ENCODE results near the gene NPPB.
"Not testable (repeated sequence)": the region's sequence is repeated elsewhere in the genome, so short reads cannot be mapped to it uniquely, and the experiment has no call there.

Gene NPPB

DNA sequence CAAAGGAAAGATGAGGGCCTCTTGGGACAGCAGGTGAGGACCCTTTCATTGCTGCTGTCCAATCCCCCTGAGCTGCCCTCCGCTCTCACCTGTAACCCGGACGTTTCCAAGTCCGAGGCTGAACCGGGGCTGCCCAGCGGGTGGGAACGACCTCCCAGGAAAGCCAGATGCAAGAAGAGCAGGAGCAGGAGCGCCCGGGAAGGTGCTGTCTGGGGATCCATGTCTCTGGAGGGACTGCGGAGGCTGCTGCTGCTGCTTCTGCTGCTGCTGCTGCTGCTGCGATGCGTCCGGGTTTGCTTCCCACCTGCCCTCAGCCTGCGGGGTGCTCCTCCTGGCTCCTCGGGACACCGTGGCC is at the start of gene NPPB:
TSS of gene NPPB (minus strand) at position 333 of the 355 bp plus-strand sequence. CDS start at position 221, 112 bp downstream.
- no peak for DNase-seq (ENCODE audit: low spot score)

DNA sequence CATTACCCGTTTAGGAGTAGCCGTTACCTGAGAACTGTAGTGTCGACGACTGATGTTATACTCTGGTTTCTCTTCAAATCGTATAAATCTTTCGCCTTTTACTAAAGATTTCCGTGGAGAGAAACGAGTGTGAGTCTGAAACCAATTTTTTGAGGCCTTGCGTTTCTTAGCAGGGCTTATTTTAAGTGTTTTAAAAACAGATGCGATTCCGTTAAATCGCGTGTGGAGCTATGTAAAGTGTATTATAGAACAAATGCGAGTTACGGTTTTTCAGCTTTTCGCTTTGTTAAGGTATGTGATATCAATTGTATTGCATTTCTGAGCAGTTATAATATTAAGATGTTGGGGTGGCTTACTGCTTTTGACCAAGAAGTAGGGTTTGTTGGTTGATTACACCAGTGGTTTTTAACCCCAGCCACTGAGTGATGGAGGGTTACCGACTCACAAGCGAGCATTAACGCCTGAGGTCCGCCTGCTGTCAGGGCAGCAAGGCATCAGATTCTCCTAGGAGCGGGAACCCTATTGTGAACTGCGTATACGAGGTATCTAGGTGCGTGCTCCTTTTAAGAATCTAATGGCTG is 49.4 kb upstream of the NPPB start:
- no peak for DNase-seq (ENCODE audit: low spot score)

DNA sequence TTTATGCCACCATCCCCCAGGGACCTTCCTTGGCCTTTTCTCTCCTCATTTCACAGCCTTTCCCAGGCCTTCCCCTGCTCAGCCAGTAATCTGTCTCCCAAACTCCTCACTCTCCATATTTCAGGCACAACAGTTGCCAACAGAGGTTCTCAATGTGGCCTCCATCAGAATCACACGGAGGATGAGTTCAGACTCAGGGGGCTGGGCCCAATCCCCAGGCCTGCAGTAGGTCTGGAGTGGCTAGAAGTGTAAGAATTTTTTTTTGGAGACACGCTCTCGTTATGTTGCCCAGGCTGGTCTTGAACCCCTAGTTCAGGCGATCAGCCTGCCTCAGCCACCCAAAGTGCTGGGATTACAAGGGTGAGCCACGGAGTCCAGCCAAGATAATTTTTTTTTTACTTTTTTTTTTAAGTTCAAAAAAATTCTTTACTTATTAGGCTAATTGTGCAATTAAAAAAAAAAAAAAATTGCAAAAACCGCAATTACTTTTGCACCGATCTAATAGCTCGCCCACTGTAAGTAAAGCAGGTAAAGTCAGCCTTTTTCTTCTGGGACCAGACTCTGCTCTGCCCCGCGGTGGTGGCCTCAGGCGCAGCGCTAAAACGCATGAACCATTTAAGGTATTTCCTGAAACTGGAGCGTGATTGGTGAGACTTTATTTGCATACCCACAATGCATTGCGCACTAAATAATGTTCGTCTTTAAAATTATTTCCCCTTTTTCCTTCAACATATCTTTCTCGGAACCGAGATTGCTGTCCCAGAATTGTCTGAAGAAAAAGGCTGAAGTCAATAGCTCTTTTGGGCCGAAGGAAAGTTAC is 48.7 kb upstream of the NPPB start:
- peak; percentile 93 for DNase-seq (ENCODE audit: low spot score)

DNA sequence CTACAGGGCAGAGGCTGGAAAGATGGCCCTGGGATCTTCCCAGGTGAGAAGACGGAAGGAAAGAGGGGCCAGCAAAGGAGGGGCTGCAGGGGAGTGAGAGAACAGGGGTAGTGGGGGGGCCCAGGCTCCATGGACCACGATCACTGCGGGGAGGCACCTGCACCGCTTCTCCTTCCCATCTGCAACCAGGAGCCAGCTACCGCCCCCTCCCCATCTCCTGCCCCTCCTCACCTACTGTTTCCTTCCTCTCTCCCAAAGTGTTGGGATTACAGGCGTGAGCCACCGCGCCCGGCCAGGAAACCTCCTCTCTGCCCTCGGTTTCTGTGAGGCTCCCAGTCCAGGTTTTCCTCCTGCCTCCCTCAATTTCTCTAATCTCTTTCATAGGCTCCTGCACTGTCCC is 48.1 kb upstream of the NPPB start:
- DNase-seq (ENCODE audit: low spot score): no peak

DNA sequence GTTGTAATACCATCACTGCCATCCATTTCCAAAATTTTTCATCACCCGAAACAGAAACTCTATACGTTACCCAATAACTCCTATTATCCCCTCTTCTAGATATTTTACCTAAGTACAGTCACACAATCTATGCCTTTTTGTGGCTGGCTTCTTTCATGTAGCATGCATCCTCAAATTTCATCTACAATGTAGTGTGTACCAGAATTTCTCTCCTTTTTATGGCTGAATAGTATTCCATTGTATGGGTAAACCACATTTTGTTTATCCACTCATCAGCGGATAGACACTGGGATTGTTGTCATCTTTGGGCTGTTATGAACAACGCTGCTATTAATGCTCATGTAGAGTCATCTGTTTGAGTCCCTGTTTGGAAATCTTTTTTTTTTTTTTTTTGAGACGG is 46.2 kb upstream of the NPPB start:
- DNase-seq (ENCODE audit: low spot score): no peak

GRCh38 chr1:11904156-11904555 is 45.4 kb upstream of the NPPB start:
- not testable (repeated sequence) for DNase-seq (ENCODE audit: low spot score)

DNA sequence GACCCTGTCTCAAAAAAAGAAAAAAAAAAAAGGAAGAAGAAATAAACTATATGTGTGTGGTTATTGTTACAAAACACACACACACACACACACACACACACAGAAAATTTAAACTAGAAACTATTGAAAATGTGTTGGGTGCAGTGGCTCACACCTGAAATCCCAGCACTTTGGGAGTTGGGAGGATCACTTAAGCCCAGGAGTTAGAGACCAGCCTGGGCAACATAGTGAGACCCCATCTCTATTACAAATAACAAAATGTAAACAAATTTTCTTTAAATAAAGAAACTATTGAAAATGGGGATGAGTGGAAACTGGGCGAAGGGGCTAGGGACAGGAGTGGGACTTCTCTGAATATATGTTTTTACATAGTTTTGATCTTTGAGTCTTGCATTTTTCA is 44.5 kb upstream of the NPPB start:
- DNase-seq (ENCODE audit: low spot score): no peak

DNA sequence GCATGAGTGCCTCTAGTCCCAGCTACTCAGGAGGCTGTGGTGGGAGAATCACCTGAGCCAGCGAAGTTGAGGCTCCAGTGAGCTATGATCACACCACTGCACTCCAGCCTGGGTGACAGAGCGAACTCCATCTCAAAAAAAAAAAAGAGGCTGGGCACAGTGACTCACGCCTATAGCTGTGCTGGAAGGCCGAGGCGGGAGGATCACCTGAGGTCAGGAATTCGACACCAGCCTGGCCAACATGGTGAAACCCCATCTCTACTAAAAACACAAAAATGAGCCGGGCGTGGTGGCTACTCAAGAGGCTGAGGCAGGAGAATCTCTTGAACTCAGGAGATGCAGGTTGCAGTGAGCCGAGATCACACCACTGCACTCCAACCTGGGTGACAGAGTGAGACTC is 42.7 kb upstream of the NPPB start:
- DNase-seq (ENCODE audit: low spot score): not testable (repeated sequence)

DNA sequence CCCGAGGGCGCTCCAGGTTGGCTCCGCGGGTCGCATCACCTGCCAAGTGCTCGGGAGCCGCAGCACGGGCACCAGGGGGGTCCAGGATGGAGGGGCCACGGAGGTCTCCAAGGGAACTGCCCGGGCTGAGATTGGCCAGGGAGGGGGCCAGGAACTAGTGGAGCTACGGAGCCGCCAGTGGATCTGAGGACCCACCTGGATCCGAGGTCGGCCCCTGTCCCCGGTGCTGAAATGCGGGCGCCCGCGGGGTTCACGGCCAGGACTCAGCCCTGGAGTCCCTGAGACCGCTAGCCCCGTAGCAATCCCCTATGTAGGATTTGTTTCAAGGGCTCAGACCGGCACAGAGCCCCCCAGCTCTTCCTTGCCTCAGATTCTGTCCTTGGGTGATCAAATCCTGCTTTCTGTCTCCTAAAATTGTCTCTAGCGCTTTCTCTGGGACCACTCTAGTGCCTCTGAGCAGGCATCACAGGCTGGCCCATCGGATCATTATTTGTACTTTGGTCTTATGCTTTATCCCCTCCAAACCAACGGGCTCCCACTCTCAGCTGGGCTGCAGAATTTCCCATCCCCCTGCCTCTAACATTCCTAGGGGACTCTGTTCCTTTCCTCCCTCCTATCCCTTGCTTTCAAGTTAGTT is 40.2 kb upstream of the NPPB start:
- DNase-seq (ENCODE audit: low spot score): peak; percentile 75

- DNase-seq (ENCODE audit: low spot score): peak; percentile 37
Observed at GRCh38 chr1:11898086-11898785, 39.5 kb upstream of the NPPB start.

DNA sequence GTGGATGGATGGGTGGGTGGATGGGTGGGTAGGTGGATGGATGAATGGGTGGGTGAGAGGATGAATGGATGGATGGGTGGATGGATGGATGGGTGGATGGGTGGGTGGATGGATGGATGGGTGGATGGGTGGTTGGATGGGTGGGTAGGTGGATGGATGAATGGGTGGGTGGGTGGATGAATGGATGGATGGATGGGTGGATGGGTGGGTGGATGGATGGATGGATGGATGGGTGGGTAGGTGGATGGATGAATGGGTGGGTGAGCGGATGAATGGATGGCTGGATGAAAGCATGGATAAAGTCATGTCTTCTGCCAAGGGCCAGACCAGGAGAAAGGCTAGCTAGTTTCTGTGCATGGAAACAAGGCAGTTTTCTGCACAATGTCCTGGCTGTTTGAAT is 35.8 kb upstream of the NPPB start:
- not testable (repeated sequence) for DNase-seq (ENCODE audit: low spot score)

- peak; percentile 81 for DNase-seq (ENCODE audit: low spot score)
Observed at GRCh38 chr1:11893907-11894251, 35.1 kb upstream of the NPPB start.

DNA sequence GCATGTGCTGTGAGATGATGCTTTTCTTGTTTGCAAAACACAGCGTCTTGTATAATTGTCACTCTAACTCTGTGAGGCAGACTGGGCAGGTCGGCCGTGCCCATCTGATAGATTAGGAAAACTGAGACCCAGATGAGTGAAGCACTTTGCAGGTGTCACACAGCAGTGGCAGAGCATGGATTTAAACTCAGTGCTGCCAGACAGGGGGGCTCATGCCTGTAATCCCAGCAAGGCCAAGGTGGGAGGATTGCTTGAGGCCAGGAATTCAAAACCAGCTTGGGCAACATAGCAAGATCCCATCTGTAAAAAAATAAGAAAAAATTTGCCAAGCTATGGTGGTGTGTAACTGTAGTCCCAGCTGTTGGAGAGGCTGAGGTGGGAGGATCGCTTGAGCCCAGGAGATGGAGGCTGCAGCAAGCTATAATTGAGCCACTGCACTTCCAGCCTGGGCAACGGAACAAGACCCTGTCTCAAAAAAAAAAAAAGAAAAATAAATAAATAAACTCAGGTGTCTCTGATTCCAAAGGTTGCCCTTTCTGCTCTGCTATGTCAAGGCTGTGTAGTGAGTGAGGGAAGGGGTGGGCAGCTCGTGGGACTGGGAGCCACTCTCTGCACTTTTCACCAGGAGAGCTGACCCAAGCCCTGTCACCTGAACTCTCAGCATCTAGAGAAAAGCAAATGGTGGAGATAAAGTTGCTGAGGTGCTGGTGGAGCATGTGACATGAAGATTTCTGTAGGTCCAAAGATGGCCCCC is 32.9 kb upstream of the NPPB start:
- no peak for DNase-seq (ENCODE audit: low spot score)

DNA sequence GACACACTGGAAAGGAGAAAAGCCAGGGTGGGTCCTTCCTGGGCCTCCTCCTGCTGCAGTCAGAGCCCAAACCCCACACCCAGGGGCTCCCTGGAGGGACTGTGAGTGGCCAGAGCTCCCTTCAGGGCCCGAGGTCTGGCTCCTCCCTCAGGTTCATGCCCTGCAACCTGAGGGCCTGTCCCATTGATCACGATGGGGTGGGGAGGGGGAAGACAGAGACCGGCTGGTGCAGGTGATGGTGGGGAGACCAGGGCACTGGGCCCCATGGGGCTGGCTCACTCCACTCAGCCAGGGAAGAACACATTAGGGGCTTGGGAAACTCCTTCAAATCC is 30.1 kb upstream of the NPPB start:
- DNase-seq (ENCODE audit: low spot score): no peak

DNA sequence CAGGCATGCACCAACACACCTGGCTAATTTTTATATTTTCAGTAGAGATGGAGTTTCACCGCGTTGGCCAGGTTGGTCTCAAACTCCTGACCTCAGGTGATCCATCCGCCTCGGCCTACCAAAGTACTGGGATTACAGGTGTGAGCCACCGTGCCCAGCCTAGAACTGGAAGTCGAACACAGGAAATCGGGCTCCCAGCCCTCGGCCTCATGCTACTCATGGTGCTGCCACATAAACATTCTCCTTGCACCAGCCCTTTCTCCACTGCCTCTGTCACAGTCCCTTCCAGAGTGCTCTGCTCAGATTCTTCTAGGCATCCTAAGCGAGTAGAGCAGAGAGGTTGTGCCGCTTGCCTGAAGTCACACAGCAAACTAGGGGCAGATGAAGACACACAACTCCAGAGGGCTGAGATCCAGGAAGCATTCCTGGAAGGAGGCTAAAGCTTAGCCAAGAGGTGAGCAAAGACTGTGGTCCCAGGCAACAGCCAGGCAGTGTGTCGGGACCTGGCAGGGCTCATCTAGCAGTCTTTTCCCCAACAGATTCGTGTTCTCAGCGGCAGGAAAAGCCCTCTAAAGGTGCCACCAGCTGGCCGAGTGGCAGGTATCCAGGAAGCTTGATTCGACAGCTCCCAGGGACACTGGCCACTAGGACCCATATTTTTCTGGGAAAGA is 29.6 kb upstream of the NPPB start:
- DNase-seq (ENCODE audit: low spot score): no peak

DNA sequence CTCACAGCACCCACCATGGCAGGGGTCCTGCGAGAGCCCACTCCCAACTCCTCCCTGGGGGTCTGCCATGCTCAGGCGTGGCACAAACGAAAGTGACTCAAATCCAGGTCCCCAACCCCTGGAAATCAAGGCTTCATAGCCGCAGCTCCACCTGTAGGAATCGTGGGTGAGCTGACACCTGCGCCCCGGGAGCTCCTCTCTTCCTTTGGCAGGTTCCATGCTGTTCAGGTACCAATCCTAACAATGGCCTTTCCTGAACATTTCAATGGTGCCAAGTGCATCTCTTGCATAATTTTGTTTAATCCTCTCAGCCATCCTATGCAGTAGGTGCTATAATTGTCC is 28.9 kb upstream of the NPPB start:
- no peak for DNase-seq (ENCODE audit: low spot score)

DNA sequence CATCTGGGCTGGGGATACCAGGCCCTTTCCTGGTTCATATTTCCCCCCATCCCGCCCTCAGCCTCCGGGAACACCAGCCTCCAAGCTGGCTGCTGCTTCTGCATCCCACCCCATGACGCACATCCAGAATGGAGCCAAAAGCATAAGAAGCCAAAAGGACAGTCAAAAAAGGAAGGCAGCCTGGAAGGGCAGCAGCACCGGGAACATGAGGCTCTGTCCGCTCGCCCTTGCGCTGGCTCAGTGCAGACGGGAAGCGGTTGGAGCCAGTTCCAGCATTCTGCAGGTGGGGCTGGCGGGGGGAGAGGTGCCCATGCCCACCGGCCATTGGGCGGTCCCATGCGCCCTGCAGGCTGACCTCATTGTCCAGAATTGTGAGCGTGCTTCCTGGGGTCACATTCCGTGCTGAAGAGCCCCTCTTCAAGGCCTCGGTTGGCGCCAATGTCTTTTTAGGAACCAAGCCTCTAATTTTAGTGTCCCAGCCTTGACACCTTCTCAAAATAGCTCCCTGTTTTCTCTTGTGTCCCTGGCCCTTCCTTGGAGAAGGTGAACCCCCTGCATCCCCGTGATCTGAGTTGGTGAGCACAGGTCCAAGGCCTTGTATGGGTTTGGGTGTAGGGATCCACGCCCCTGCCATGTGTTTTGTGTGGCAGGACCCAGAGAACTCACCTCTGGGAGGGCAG is 28.4 kb upstream of the NPPB start:
- DNase-seq (ENCODE audit: low spot score): no peak

GRCh38 chr1:11885916-11886315 is 27.2 kb upstream of the NPPB start:
- DNase-seq (ENCODE audit: low spot score): no peak

DNA sequence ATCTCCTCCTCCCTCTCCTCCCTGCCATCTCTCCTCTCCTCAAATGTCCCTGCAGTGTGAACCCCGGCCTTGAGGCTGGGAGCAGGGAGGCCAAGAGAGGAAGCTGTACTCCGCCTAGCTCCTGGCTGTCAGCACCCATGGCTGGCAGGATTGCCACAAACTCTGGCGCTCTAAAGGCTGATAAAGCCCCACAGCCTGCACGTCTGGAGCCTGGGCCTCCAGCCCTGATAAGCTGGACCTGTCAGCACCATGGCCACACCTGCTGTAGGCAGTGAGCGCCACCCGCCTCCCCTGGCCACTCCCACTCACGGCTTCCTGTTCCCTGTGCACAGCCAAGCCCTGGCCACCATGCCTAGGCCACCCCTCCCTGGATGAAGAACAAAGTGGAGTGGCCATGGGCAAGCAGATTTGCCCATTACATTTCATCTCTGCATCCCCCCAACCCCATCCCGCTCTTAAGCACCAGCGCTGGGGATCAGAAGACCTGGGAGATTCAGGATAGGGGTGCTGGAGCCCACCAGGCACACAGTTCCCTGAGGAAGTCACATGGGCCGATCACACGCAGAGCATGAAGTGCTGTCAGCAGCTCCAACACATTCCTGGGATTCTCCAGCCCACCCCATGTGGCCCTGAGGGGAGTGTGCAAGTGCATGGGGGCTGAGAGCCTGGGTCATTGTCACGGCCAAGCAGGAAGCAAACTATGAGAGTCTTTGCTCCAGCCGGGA is 24.2 kb upstream of the NPPB start:
- DNase-seq (ENCODE audit: low spot score): no peak

- DNase-seq (ENCODE audit: low spot score): no peak
Observed at GRCh38 chr1:11881749-11882441, 23.1 kb upstream of the NPPB start.

Data from ecto neural progenitor cell (in vitro differentiated cells).